Coronary artery (tissue), 2 donors: Measurements from ENCODE around the gene E2F1.

Experiments
- DNase-seq: peaks from one replicate; pipeline ENCODE4 v3.0.0-alpha.2; 2017; ENCODE audit warnings: low spot score
- H3K27ac ChIP-seq, 2 donors: fragments of 200-600 bp; sonication (generic); one replicate each; pipeline ENCODE4 v1.5.1; 2016 to 2019
- H3K4me3 ChIP-seq: fragments of 200-600 bp; sonication (generic); 2 replicates; pipeline ENCODE4 v1.5.1; 2016; ENCODE audit warnings: mild to moderate bottlenecking, moderate library complexity
- CTCF ChIP-seq: fragments of 200-600 bp; sonication (generic); IDR thresholded peaks from one replicate; pipeline ENCODE4 v1.5.1; 2019; ENCODE audit warnings: antibody characterized with exemption

E2F1 gene

GRCh38 chr20:33629979-33630378, 56.2 kb downstream of the E2F1 start:
- Histone ChIP-seq H3K27ac (no peak overlapping the region), H3K4me3 (no peak overlapping the region)
- DNase-seq, result no peak
- no peak for TF ChIP-seq CTCF

- no peak for DNase-seq
- H3K4me3 ChIP-seq, result no peak overlapping the region
- TF ChIP-seq CTCF, result no peak
Measured at GRCh38 chr20:33629533-33629932, 56.7 kb downstream of the E2F1 start.

GRCh38 chr20:33627577-33628216, 58.5 kb downstream of the E2F1 start:
- no peak for TF ChIP-seq CTCF
- no peak overlapping the region for H3K4me3 ChIP-seq

More at GRCh38 chr20:33629533-33629932, 56.7 kb downstream of the E2F1 start:
- no peak overlapping the region for H3K27ac ChIP-seq

GRCh38 chr20:33626190-33626589, 60.0 kb downstream of the E2F1 start:
- DNase-seq, result no peak
- no peak overlapping the region for H3K27ac ChIP-seq
- no peak for TF ChIP-seq CTCF
- H3K4me3 ChIP-seq, result no peak overlapping the region

More at GRCh38 chr20:33627577-33628216, 58.5 kb downstream of the E2F1 start:
- H3K27ac ChIP-seq, result no peak overlapping the region
- DNase-seq, result no peak
